ENCODE data around the gene SGPP1.

The SGPP1 gene

DNA sequence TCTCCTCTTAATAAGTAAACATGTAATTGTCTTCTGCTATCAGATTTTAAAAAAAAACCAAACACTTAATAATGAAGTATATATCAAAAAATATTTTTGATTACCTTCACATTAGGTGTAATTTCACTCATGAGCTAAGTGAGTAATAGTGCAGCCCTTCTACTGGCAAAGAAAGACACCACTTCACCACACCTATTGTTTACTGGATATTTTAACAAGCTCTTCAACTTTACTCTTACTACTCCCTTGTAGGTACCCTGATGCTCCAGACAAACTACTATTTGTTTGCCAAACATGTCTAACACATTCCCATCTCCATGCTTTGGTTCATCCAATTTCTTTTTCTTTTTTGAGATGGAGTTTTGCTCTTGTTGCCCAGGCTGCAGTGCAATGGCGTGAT is 49.3 kb downstream of the SGPP1 start:
- TF ChIP-seq CTCF (IDR thresholded peaks at IDR 0.05; ENCODE audit: insufficient read depth, low read length, poor library complexity, severe bottlenecking): no peak
- no peak for DNase-seq (ENCODE audit: extremely low read depth, insufficient read length)
- Histone ChIP-seq H3K4me3 (replicated peaks; ENCODE audit: low read depth, low read length) (no peak overlapping the region), H3K27me3 (replicated peaks; ENCODE audit: control insufficient read depth, insufficient read depth, low read length) (no peaks in the 10 kb centered on the region), H3K36me3 (ENCODE audit: control insufficient read depth, insufficient read depth, low read length) (no peaks in the 10 kb centered on the region)

- Histone ChIP-seq H3K36me3 (ENCODE audit: control insufficient read depth, insufficient read depth, low read length) (no peaks in the 10 kb centered on the region), H3K4me3 (replicated peaks; ENCODE audit: low read depth, low read length) (no peak overlapping the region), H3K27me3 (replicated peaks; ENCODE audit: control insufficient read depth, insufficient read depth, low read length) (no peaks in the 10 kb centered on the region)
- no peak for TF ChIP-seq CTCF (IDR thresholded peaks at IDR 0.05; ENCODE audit: insufficient read depth, low read length, poor library complexity, severe bottlenecking)
- no peak for DNase-seq (ENCODE audit: extremely low read depth, insufficient read length)
These were observed 49.9 kb downstream of the SGPP1 start for GRCh38 chr14:63677891-63678379.

DNA sequence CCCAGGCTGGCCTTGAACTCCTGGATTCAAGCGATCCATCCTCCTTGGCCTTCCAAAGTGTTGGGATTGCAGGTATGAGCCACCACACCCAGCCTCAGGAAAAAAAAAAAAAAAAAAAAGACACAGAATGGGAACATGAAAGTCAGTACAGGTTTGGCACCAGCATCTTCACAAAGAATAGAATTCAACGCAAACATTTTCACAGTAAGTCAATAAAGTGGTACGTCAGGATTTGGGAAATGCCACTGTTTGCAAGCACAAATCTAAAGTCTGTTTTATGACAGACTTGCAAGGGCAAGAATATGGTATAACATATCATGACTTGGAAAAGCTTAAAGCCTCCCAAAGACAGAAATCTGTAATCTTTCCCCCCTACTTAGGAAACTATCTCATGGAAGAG is 51.2 kb downstream of the SGPP1 start:
- Histone ChIP-seq H3K27me3 (replicated peaks; ENCODE audit: control insufficient read depth, insufficient read depth, low read length) (no peaks in the 10 kb centered on the region), H3K4me3 (replicated peaks; ENCODE audit: low read depth, low read length) (no peak overlapping the region), H3K36me3 (ENCODE audit: control insufficient read depth, insufficient read depth, low read length) (no peaks in the 10 kb centered on the region)
- DNase-seq (ENCODE audit: extremely low read depth, insufficient read length): no peak
- no peak for TF ChIP-seq CTCF (IDR thresholded peaks at IDR 0.05; ENCODE audit: insufficient read depth, low read length, poor library complexity, severe bottlenecking)

- no peak for TF ChIP-seq CTCF (IDR thresholded peaks at IDR 0.05; ENCODE audit: insufficient read depth, low read length, poor library complexity, severe bottlenecking)
- Histone ChIP-seq H3K27me3 (replicated peaks; ENCODE audit: control insufficient read depth, insufficient read depth, low read length) (no peaks in the 10 kb centered on the region), H3K36me3 (ENCODE audit: control insufficient read depth, insufficient read depth, low read length) (no peaks in the 10 kb centered on the region), H3K4me3 (replicated peaks; ENCODE audit: low read depth, low read length) (no peak overlapping the region)
- no peak for DNase-seq (ENCODE audit: extremely low read depth, insufficient read length)
These were observed 53.9 kb downstream of the SGPP1 start for GRCh38 chr14:63673886-63674497.

DNA sequence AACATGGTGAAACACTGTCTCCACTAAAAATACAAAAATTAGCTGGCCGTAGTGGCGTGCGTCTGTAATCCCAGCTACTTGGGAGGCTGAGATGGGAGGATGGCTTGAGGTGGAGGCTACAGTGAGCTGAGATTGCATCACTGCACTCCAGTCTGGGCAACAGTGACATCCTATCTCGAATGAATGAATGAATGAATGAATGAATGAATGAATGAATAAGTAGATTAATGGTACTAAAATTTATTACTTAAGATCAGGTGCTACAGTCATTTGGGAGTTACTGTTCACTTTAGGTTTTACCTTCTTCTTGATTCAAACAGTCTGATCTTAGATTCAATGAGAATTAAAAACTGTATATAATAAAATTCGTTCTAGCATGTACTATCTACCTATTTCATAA is 54.6 kb downstream of the SGPP1 start:
- DNase-seq (ENCODE audit: extremely low read depth, insufficient read length): no peak
- Histone ChIP-seq H3K27me3 (replicated peaks; ENCODE audit: control insufficient read depth, insufficient read depth, low read length) (no peaks in the 10 kb centered on the region), H3K4me3 (replicated peaks; ENCODE audit: low read depth, low read length) (no peak overlapping the region), H3K36me3 (ENCODE audit: control insufficient read depth, insufficient read depth, low read length) (no peaks in the 10 kb centered on the region)
- no peak for TF ChIP-seq CTCF (IDR thresholded peaks at IDR 0.05; ENCODE audit: insufficient read depth, low read length, poor library complexity, severe bottlenecking)

All from GM06990 (cell line).